GM12878 (cell line): Measurements from ENCODE around the gene HNRNPA2B1. TPM values are rescaled to one million over a fixed set of nuclear protein-coding genes. Genes with fewer than 3 reads are reported as not detected.
"Not testable (repeated sequence)": the region's sequence is repeated elsewhere in the genome, so short reads cannot be mapped to it uniquely, and the experiment has no call there.

Experiments
- ATAC-seq: fragments of 200-7000 bp; cut with Tn5 transposase; 3 replicates; pipeline ENCODE4 v1.9.1; 2020; ENCODE audit warnings: mild to moderate bottlenecking, moderate library complexity
- BruUV-seq: library from RNA; stranded (reverse); fragments of 400-500 nt; replicated peaks from 2 replicates; lab custom pipeline; 2021; lab: Mats Ljungman, UMichigan
- CTCF ChIA-PET: fragments of 300-600 bp; sonication (Branson Sonifier 250); formaldehyde crosslinking; extraction: SDS; loops from one replicate; lab custom pipeline; 2021; ENCODE audit warnings: inconsistent platforms; lab: Yijun Ruan, JAX
- POLR2A ChIA-PET: fragments of 350-600 bp; formaldehyde crosslinking; extraction: SDS; loops from one replicate; lab custom pipeline; 2021; ENCODE audit warnings: inconsistent platforms; lab: Charles Lee
- RAD21 ChIA-PET: fragments of 300-600 bp; sonication (Branson Sonifier 250); formaldehyde crosslinking; loops from one replicate; lab custom pipeline; 2023; ENCODE audit warnings: antibody characterized with exemption; ENCODE audit not compliant: unreplicated experiment; lab: Charles Lee
- SMC1A ChIA-PET: fragments of 300-600 bp; sonication (Branson Sonifier 250); formaldehyde crosslinking; loops from one replicate; lab custom pipeline; 2023; ENCODE audit not compliant: unreplicated experiment, uncharacterized antibody; lab: Charles Lee
- DNase-seq: peaks from one replicate; pipeline ENCODE4 v3.0.0-alpha.2; 2011; ENCODE audit warnings: low read depth, low spot score
- FAIRE-seq: peaks from 3 replicates; lab custom pipeline; 2011; peaks lifted over from hg19 to GRCh38; lab: Jason Lieb, UNC
- H2AFZ ChIP-seq: 2 replicates; pipeline ENCODE4 v1.6.0; 2011; ENCODE audit warnings: low read depth, low read length, control low read depth; ENCODE audit not compliant: control insufficient read depth
- H3K27ac ChIP-seq: 2 replicates; pipeline ENCODE4 v1.5.1; 2011; ENCODE audit warnings: control low read depth; ENCODE audit not compliant: control insufficient read depth, insufficient read depth
- H3K27me3 ChIP-seq, 2 experiments: replicated peaks in 1 of 2; 2 replicates each; pipeline versions ENCODE4 v1.6.0 to v1.6.1; 2011; ENCODE audit warnings: low read length in 1 of 2; ENCODE audit not compliant: control insufficient read depth in 2 of 2, insufficient read depth in 2 of 2
- H3K36me3 ChIP-seq, 2 experiments: 2 replicates each; pipeline ENCODE4 v1.5.1; 2011; ENCODE audit warnings: low read length in 1 of 2; ENCODE audit not compliant: control insufficient read depth in 2 of 2, insufficient read depth in 2 of 2
- H3K4me1 ChIP-seq: 2 replicates; pipeline ENCODE4 v1.6.1; 2011; ENCODE audit warnings: mild to moderate bottlenecking, low read length, moderate library complexity, mixed read lengths; ENCODE audit not compliant: control insufficient read depth, insufficient read depth
- H3K4me2 ChIP-seq: 2 replicates; pipeline ENCODE4 v1.6.0; 2011; ENCODE audit warnings: control low read depth; ENCODE audit not compliant: control insufficient read depth, insufficient read depth
- H3K4me3 ChIP-seq: fragments of 200-600 bp; sonication (generic); 2 replicates; pipeline ENCODE4 v1.5.1; 2016
- H3K79me2 ChIP-seq: 2 replicates; pipeline ENCODE4 v1.6.0; 2011; ENCODE audit warnings: low read length; ENCODE audit not compliant: control insufficient read depth, insufficient read depth
- H3K9ac ChIP-seq: 2 replicates; pipeline ENCODE4 v1.8.0; 2011; ENCODE audit warnings: low read length, control low read depth, mixed read lengths; ENCODE audit not compliant: control insufficient read depth, insufficient read depth
- H3K9me3 ChIP-seq: replicated peaks from 3 replicates; pipeline ENCODE4 v1.5.1; 2011; ENCODE audit warnings: mild to moderate bottlenecking, low read length; ENCODE audit not compliant: control insufficient read depth, insufficient read depth
- H4K20me1 ChIP-seq: 2 replicates; pipeline ENCODE4 v1.6.0; 2011; ENCODE audit not compliant: control insufficient read depth, insufficient read depth
- WGBS: methylation state at CpG from one replicate; pipeline ENCODE4 v1.1.6; 2016; ENCODE audit warnings: low lambda C conversion rate; ENCODE audit not compliant: insufficient replicate concordance, insufficient coverage; ENCODE audit errors: missing lambda C conversion rate; 5-methylcytosine and 5-hydroxymethylcytosine counted together
- in situ Hi-C: fragments of 300-500 bp; cut with MboI; formaldehyde crosslinking; loops from 9 replicates; pipeline ENCODE4 v1.14.3; 2018; ENCODE audit warnings: mixed read lengths
- intact Hi-C: fragments of 100-400 bp; cut with micrococcal nuclease; formaldehyde crosslinking; loops from one replicate; pipeline ENCODE4 v1.14.2; 2022; ENCODE audit not compliant: unreplicated experiment
- polyA plus RNA-seq, 11 experiments: library from polyadenylated mRNA; depleted of rRNA in 4 of 11; unstranded in 6 of 11; stranded (reverse) in 5 of 11; fragments of >200 nt; fragmentation: Nextera tagmentation in 4 of 11; fragmentation: Illumina TruSeq in 1 of 11; extraction: Ambion mirVana in 4 of 11; extraction: Trizol in 1 of 11; gene quantifications; 1 replicate in 1 of 11; 2 replicates in 10 of 11; pipeline versions ENCODE4 v1.2.1 to v1.2.3, GENCODE V29; 2011 to 2016; ENCODE audit warnings: inconsistent platforms in 2 of 11, missing spikeins in 2 of 11, low read depth in 1 of 11
- total RNA-seq, 4 experiments: library from RNA; depleted of rRNA in 3 of 4; stranded (reverse); fragments of >200 nt in 3 of 4; fragmentation: Illumina TruSeq in 1 of 4; extraction: Trizol in 1 of 4; gene quantifications; 2 replicates each; pipeline versions ENCODE4 v1.2.1 to v1.2.3, GENCODE V29; 2013 to 2021

The HNRNPA2B1 gene
- total and polyA plus RNA-seq, 10 of the 15 experiments (the other 5 are each of a cell fraction or from before 2014, with no cell fraction given), result 295 to 1,396 (median 932) TPM

- intact Hi-C loops, H3K27me3 ChIP-seq, H3K4me3 ChIP-seq, CTCF ChIA-PET, SMC1A ChIA-PET, in situ Hi-C loops, H3K4me2 ChIP-seq, H3K4me1 ChIP-seq, DNase-seq, H3K9ac ChIP-seq, H2AFZ ChIP-seq, H4K20me1 ChIP-seq, POLR2A ChIA-PET, H3K27ac ChIP-seq, BruUV-seq, ATAC-seq, H3K9me3 ChIP-seq, FAIRE-seq, H3K36me3 ChIP-seq: not testable (repeated sequence)
- RAD21 ChIA-PET, result interaction anchor here (0.7 kb wide), 1 partner anchor 206 kb away, joined by 3 read pairs; no protein-coding TSS in a partner anchor
- peaks cover 19% of the 10 kb centered on the region for H3K79me2 ChIP-seq
- 81% methylated on average over 4 of the region's 29 CpGs for WGBS
Observed at GRCh38 chr7:26148307-26148700, 52.2 kb downstream of the HNRNPA2B1 start.

- CTCF ChIA-PET, ATAC-seq, H3K4me3 ChIP-seq, H3K9me3 ChIP-seq, SMC1A ChIA-PET, POLR2A ChIA-PET, BruUV-seq, in situ Hi-C loops, H3K9ac ChIP-seq, H3K4me2 ChIP-seq, H3K27me3 ChIP-seq, H4K20me1 ChIP-seq, FAIRE-seq, H3K36me3 ChIP-seq, H2AFZ ChIP-seq, RAD21 ChIA-PET, H3K4me1 ChIP-seq, intact Hi-C loops, H3K27ac ChIP-seq, DNase-seq: not testable (repeated sequence)
- H3K79me2 ChIP-seq, result peaks cover 14% of the 10 kb centered on the region
- 95% methylated on average over 31 of the region's 43 CpGs for WGBS
Observed at GRCh38 chr7:26147646-26148306, 52.8 kb downstream of the HNRNPA2B1 start.
